ENCODE measurements around the gene DOK7.

Gene DOK7

DNA sequence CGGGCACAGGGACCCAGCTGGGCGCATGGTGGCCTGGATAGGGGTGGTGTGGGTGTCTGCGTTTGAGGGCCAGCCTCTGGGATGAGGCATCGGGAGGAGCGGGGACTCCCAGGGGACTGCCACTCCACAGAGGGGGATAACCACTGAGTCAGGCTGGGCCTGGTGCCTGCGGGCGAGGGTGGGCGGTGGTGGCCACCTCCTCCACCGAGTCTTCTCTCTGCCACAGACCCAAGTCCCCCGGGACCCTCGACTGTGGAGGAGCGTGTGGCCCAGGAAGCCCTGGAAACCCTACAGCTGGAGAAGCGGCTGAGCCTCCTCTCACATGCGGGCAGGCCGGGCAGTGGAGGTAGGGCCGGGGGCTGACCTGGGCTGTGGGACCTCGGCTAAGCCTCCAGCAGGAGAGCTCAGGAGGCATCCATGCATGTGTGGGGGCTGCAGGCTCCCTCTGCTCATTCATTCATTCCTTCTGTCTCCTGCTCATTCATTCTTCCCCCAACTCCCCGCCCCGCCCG, 26.4 kb downstream of the DOK7 start:
- no peak for DNase-seq (ENCODE audit: low spot score)

DNA sequence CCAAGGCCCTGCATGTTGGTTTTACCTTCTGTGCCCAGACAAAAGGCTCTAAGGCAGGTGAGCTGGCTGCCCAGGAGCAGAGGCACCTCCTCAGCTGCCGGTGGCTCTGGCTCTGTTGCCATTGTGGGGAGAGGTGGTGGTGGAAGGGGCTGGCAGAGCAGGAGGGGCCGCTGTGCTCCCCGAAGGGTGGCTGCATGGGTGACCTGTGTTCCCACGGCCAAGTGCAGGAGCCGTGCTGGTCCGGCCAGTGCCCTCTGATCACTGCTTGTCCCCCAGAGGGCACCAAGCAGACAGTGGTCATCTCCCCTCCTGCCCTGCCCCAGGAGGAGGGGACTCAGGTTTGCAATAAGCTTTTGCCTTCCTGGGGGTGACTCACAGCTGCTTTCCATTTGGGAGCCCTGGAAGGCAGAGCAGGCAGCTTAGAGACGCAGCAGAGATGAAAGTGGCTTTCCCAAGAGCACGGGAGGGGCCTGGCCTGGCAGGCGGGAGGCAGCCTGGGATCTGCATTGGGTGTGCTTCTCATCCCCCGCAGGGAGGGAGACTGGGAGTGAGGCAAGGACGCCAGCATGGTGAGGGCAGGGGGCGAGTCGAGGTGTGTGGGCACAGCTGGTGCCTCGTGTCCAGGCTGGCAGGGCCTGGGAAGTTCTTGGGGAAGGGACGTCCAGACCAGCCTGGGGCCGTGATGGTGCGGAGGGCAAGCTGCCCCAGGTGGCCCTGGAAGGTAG, 28.7 kb downstream of the DOK7 start:
- no peak for DNase-seq (ENCODE audit: low spot score)

DNA sequence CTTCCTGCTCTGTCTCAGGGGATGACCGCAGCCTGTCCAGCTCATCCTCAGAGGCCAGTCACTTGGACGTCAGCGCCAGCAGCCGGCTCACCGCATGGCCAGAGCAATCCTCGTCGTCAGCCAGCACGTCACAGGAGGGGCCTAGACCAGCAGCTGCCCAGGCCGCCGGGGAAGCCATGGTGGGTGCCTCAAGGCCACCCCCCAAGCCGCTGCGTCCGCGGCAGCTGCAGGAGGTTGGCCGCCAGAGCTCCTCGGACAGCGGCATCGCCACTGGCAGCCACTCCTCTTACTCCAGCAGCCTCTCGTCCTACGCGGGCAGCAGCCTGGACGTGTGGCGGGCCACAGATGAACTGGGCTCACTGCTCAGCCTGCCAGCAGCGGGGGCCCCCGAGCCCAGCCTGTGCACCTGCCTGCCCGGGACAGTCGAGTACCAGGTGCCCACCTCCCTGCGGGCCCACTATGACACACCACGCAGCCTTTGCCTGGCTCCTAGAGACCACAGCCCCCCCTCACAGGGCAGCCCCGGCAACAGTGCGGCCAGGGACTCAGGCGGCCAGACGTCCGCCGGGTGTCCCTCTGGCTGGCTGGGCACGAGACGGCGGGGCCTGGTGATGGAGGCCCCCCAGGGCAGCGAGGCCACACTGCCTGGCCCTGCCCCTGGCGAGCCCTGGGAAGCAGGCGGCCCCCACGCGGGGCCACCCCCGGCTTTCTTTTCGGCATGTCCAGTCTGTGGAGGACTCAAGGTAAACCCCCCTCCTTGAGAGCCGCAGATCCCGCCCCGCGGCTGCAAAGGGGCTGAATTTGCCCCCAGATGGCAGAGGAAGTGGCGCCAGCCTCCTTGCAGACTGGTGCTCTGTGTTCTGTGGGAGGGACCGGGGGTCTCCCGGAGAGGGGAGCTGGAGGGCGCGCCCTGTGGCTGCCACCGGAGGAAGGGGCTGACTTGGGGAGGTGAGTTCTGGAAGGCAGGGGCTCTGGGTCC, 29.9 kb downstream of the DOK7 start:
- no peak for DNase-seq (ENCODE audit: low spot score)

DNA sequence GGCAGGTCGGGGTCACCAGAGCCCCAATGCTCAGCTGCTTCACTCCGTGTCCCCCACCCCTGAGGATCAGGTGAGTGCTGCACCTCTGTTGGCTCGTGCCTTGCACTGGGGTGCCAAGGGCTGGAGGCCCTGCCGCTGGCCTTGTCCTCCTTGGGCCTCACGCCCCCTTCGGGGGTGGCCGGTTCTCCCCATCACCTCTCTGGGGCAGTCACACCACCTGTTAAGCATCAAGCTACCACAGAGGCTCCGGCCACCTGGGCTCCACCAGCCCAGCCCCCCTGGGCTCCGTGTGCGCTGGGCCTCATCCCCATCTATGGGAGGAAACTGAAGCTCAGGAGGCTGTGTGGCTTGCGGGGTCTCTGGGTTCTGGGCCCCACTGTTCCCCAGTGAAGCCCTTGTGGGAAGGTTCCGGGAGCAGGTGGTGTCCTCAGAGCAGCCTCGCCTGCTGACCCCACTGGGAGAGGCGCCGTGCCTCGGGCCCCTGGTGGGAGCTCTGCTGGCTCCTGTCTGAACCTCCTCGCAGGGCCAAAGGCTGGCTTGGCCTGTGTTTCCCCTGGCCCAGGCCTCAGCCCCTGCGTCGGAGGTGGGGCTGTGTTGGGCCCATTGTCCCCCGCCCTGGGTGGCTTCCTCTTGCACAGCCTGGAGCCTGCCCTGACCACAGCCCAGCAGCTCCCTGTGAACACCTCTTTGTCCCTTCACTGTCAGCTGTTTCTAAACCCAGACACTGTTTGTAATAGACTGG, 30.8 kb downstream of the DOK7 start:
- no peak for DNase-seq (ENCODE audit: low spot score)

DNA sequence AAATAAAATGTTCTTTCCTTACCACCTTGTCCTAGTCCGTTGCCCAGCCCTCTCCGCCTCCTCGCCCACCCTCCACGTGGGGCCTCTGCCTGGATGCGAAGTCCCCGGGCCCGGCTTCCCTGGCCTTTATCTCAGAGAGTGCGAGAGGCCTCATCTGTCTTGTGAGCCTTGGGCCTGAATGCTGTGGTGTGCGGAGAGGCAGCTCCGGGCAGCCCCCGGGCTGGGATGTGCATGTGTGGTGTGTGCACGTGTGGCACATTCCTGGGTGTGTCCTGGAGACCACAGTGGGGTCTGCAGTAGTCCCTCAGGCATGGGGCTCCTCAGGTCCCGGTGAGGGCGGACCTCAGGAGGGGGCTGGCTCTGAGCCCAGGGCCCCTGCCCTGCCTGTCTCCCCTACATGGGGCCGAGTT, 31.4 kb downstream of the DOK7 start:
- no peak for DNase-seq (ENCODE audit: low spot score)

DNA sequence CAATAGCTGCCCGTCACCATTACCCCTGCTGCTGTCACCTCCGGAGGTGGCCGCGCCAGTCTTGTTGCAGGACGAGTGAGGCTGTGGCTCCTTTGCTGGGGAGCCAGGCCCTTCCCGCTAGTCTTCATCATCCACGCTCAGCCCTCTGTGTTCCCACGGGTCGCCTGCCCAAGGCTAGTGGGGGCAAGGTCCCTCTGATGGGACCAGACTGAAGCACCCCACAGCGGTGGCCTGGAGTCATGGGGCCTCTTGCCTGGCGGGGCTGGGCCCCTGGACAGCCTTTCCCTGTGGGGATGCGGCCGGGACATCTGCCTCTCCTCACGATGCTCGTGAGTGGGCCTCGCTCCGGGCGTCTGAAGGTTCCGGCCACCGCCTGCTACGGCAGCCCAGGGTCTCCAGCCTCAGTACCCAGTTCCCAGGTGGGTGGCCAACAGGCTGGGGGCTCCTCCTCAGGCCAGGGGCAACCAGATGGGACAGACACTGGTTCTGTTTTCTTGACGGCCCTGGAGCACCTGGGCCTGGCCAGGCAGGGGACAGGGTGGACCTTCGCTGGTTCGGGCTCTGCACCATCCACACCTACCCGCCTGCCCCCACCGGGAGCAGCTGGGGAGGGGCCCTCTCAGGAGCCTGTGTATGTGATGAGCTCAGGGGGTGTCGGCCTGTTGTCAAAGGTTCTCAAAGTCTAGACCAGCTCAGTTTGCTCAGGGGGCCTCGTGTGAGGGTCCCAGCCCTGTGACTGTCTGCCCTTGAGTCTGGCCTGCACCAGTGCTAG, 32.3 kb downstream of the DOK7 start:
- DNase-seq (ENCODE audit: low spot score): no peak

DNA sequence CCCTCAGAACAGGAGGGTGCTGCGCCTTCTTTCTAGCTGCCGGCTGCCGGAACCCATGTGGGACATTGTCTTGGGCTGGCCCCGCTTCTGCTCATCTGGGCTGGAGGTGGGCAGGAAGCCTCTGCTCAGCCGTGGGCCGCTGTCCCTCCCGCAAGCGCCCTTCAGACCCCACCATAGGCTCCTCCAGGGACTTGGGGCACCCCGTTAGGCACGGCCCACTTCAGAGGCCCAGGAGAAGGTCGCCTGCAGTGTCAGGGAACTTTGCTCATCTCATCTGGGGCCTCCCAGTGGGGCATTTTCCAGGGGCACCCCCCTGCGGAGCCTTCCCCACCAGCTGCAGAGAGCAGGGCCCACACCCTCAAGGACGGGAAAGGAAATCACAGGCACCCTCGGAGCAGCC, 32.9 kb downstream of the DOK7 start:
- no peak for DNase-seq (ENCODE audit: low spot score)

DNA sequence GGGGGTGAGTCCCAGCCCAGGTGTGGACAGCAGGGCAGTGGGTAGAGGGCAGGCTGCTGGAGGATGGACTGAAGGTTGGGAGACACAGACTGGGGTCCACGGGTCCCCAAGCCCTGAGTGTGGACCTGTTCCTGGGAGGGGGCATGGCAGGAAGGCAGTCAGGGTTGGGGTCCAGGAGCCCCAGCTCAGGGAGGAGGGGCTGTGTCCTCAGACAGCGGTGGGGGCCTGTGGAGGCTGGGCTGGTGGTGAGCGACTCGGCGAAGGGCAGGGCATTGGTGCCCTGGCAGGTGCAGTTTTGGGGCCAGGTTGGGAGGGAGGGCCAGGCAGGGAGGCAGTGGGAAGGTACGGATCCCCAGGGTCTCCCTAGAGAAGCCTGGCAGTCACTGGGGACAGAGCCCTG, 34.0 kb downstream of the DOK7 start:
- DNase-seq (ENCODE audit: low spot score): no peak

DNA sequence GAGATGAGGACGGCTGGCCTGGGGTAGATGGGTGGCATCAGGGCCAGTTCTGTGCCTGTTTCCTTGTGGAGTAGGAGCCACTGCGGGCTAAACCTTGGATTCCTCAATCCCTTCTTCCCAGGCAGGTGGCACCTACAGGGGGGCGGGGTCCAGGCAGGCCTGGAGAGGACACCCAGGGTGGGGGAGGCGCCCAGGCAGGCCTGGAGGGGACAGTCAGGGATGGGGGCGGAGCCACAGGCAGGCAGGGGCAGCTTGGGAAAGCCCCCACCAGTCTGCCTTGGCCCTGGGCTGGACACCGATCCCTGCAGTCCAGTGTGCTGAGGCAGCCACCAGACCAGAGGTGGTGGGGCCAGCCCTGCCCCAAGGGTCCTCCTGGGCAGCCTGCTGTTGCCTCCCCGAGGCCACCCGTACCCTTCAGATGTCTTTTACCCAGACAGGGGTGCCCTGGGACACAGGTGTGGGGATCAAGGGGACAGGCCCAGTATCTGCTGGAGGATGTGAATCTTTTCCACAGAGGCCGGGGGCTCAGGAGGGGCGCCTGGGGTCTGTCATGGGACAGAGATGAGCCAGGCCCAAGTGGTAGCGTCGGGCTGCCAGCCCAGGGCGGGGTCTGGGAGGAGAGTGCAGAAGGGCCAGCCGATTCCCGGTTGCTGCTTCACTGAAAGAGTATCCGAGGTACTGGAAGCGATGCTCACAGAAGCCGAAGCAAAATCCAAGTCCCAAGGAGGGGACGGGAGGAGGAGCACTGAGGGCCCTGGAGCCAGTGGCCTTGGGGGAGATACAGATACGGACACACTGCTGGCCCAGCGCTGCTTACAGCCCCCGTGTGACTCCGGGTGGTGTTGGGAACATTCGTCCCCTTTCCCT, 34.6 kb downstream of the DOK7 start:
- no peak for DNase-seq (ENCODE audit: low spot score)

DNA sequence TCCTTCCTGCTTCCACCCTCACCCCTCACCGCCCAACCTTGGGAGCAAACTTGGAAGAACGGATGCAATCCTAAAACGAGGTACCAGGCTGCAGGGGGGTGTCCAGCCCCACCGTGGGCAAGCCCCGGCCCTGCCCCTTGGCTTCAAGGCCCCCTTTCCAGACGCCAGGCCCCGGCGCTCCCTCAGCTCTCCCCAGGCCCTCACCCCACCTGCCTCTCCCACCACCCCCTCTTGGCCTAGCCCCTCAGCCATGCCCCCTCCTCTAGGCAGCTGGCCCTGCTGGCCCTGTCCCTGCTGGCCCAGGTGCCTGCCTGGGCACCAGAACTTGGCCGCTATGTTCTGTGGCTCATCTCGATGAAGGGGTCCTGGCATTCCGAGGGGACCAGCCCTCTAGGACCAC, 35.3 kb downstream of the DOK7 start:
- no peak for DNase-seq (ENCODE audit: low spot score)

DNA sequence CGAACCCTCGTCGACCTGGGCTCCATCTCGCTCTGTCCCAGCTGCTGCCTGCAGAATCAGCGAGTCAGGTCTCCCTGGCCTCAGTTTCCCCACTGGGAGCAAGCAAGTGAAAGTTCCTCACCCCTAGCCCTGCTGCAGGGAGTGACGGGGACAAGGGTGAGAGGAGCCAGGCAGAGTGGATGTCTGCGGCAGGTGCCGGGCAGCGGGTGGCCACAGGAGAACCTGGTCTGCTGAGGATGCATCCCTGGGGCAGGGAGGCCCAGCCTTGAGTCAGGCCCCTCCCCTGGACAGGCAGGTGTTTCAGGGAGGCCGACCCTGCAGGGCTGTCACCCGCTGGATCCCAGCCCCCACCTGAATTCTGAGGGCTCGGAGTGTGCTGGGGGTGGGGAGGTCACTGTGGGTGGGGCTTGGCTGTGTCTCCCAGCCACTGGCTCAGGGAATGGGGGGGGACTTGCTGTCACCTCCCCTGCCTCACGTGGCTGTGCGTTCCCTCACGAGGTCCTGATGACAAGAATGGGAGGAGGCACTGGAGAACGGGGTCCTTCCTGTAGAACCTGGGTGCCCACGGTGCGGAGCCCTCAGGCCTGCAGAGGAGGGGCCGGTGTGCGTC, 35.9 kb downstream of the DOK7 start:
- no peak for DNase-seq (ENCODE audit: low spot score)

DNA sequence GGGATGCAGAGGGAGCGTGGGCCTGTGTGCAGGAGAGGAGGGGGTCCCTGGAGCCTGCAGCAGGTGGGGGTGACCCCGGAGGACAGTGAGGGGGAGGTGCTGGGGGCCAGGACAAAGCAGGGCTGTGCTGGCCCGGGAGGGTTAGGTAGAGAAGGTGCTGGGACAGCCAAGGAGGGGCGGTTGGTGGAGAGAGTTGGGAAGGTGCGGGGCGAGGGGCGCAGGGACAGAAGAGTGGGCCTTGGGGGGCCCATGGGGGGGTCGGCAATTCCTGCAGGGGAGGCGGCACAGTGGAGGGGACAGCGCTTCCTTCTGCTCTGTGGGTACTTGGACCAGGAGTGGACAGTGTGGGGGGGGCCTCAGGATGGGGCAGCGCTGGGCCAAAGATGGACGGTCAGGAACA, 36.6 kb downstream of the DOK7 start:
- no peak for DNase-seq (ENCODE audit: low spot score)

DNA sequence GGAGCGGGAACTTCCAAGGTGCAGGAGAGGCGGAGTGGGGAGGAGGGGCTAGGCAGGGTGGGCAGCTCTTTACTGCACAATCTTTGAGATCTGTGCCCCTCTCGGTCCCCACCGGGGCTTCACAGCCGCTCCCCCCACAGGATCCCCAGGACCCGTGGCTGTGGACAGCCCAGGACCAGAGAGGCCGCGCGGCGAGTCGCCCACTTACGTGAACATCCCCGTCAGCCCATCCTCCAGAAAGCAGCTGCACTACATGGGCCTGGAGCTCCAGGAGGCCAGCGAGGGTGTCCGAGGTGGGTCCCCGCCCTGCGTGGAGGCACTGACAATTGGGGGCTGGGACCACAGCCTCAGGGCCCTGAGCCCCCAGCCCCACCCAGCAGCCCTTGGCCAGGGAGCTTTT, 37.0 kb downstream of the DOK7 start:
- DNase-seq (ENCODE audit: low spot score): no peak

DNA sequence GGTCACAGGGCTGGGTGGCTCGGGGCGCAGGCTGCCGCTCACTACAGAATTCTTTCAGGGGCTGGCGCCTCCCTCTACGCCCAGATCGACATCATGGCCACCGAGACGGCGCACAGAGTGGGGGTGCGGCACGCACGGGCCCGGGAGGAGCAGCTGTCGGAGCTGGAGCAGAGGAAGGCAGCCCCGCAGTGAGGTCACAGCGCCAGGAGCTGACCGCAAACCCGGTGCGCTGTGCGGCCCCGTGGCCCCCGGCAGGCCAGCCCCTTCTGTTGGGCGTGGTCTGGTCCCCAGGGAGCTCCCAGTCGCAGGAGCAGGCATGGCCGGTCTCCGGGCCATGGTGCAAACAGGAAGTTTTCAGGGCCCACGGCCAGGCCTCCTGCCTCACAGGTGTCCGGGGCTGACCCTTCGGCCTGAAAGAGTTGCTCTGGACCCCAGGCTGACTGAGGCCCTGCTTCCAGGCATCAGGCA, 37.6 kb downstream of the DOK7 start:
- DNase-seq (ENCODE audit: low spot score): no peak

DNA sequence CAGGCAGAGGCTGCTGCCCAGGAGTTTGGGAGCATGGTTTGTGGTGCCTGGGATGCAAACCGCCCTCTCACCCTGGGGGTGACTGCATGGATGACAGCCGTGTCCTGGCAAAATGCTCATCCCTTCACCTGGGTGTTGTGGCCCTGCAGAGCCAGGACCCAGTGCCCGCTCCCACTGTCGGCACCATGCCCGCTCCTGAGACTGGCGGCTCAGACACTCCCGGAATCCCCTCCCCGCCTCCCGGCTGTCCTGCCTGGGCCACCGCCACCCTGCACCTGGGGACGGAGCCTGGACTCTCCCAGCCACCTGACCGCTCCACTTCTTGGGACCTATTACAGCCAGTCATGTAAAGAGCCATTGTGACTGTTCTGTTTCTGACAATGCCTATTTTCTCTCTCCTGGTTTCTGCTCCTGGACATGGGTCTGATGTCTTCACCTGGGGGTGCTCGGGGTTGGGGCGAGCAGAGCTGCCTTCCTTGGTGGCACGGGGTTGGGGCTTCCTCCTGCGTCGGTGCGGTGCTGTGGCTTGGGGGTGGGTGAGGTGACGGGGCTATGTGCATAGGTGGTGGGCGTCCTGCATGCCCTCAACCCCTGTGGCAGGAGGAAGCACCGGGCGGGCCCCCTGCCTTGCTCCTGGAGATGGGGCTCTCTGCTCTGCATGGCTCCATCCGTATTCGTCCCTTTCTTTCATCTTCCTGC, 38.2 kb downstream of the DOK7 start:
- DNase-seq (ENCODE audit: low spot score): no peak

DNA sequence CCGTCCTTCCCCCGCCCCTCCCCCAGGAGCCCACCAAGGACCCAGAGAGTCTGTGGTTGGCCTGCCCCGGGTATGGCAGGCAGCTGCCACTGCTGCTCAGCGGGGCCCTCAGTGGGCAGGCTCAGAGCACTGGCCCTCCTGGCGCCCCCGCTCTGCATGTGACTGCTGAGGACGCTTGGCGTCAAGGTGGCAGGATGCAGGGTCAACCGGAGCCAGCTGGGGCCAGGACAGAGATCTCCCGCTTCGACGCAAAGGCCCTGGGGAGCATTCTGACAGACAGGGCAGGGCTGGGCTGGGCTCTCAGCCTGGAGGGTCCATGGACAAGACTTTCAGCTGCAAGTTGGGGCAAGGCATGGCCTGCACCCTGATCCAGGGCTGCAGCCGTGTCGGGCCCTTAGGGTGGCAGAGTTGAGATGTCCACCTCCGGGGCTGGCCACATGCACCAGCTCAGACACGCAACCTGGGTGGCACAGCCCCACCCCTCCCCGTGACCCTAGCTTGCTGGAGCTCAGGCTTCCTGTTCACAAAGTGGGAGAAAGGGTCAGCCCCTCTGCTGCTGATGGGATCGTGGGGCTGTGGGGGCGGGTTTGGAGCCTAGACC, 38.8 kb downstream of the DOK7 start:
- DNase-seq (ENCODE audit: low spot score): no peak

DNA sequence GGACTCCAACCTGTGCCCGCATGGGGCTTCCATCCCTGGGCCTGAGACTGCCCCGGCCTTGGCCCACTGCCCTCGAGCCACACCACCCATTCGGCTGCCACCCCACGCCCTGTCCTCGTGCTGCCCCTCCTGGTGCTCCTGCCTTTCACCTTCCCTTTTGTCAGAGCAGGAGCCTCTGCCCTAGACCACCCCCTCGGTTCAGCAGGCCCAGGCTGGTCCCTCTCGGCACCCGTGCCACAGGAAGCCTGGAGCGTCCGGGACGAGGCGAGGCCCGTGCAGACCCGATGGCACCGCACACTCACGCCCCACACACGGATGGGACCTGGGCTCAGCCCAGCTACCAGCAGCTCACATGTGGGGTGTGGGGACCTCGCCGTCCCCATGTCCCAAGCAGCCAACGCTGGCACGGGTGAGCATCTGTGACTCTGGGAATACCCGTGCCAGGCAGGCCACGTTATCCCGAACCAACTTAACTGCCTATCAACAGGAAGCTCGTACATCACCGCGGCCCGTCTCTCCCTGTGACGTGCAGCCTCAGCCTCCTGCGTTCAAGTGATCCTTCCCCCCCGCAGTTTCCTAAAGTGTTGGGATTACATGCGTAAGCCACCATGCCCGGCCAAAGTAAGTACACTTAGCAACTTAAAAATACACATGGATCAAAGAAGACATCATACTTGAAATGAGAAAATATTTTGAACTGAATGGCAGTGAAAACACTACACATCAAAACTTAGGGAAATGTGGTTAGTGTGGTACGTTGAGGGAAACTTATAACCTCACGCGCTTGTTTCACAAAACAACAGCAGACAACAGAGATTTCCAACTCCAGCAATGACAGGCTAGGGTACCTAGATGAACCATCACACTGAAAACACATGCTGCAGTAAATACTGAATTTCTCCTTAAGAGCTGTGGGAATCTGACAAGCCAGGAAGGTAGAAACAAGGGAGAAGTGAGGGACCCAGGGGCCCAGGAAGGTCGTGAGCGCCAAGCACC, 40.1 kb downstream of the DOK7 start:
- DNase-seq (ENCODE audit: low spot score): no peak

DNA sequence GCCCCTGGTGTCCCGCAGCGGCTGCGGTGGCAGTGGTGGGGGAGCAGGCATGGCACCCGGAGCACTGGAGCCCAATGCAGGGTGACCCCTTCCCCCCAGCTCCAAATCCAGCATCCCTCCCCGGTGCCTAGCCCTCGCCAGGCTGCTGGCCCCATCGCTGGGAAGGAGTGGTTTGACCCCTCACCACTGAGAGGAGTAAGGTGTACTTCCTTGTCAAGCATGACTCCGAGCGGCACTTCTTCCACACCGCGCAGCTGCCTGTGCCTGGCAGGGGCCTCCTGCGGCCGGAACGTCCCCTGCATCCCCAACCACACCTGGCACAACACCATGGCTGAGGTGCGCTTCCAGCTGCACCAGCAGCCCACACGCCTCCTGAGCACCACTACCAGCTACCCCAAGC, 42.1 kb downstream of the DOK7 start:
- DNase-seq (ENCODE audit: low spot score): no peak
